Suprapubic skin (tissue), 4 donors: ENCODE results near the gene EPS8.

Experiments used
- CTCF ChIP-seq, 2 donors: fragments of 200-600 bp in 1 of 2; fragments of 450-650 bp in 1 of 2; sonication (generic) in 1 of 2; IDR thresholded peaks; one replicate each; pipeline ENCODE4 v1.5.1; 2016 to 2019; ENCODE audit warnings: antibody characterized with exemption in 2 of 2, mild to moderate bottlenecking in 1 of 2, moderate library complexity in 1 of 2
- EP300 ChIP-seq: sonication (generic); formaldehyde crosslinking; IDR thresholded peaks from one replicate; pipeline ENCODE4 v1.6.1; 2017; ENCODE audit warnings: antibody characterized with exemption
- POLR2A ChIP-seq, 2 donors: fragments of 450-650 bp; IDR thresholded peaks; one replicate each; pipeline ENCODE4 v1.6.1; 2017; ENCODE audit warnings: antibody characterized with exemption in 2 of 2, mild to moderate bottlenecking in 2 of 2, moderate library complexity in 2 of 2
- POLR2AphosphoS5 ChIP-seq, 3 donors: sonication (generic); formaldehyde crosslinking; IDR thresholded peaks; one replicate each; pipeline ENCODE4 v1.6.1; 2017; ENCODE audit warnings: antibody characterized with exemption in 3 of 3

DNA sequence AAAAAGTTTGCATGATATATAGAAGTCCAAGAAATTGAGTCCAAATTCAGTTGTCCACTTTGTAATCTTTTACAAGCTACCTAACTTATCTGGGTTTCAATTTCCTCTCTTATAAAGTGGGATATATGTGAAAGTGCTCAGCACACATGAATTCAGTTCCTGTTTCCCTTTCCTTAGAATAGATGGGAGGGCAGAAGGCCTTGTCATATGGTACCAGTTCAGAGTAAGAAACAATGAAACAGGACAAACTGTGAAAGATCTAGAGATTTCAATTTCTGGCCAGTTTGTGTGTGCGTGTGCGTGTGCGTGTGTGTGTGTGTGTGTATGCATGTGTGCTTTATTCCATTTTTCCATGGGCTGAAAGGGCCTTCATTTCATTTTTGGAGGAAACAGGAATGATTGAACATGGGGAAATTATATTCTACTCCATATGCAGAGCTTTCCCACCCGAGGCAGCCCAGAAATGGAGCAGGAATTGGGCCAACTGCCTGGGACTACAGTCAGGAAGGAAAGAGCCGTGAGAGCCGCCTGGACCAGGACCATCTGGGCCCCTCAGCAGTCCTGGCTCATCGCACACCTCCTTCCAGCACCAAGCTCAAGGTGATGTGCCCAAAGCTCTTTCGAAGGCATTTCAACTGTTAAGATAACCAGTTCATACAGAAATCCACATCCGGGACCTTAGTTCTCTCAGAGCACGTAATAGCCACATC, 183.2 kb downstream of the EPS8 start:
- TF ChIP-seq CTCF (IDR thresholded peaks at IDR 0.05) (no peak), POLR2A (IDR thresholded peaks at IDR 0.05) (no peak), POLR2AphosphoS5 (IDR thresholded peaks at IDR 0.05) (no peak), EP300 (no peak)
